GM18502 (cell line): ENCODE measurements around the gene GABRB3.
"Not testable (repeated sequence)": the region's sequence is repeated elsewhere in the genome, so short reads cannot be mapped to it uniquely, and the experiment has no call there.

Experiments
- ATAC-seq: cut with Tn5 transposase; IDR thresholded peaks from one replicate; pipeline ENCODE4 v1.9.1; 2021; ENCODE audit warnings: mild to moderate bottlenecking; ENCODE audit not compliant: unreplicated experiment, poor library complexity

GABRB3 gene

GRCh38 chr15:26738996-26739395 lies 33.9 kb downstream of the GABRB3 start:
- no peak for ATAC-seq

GRCh38 chr15:26736502-26737248 lies 36.2 kb downstream of the GABRB3 start:
- no peak for ATAC-seq

DNA sequence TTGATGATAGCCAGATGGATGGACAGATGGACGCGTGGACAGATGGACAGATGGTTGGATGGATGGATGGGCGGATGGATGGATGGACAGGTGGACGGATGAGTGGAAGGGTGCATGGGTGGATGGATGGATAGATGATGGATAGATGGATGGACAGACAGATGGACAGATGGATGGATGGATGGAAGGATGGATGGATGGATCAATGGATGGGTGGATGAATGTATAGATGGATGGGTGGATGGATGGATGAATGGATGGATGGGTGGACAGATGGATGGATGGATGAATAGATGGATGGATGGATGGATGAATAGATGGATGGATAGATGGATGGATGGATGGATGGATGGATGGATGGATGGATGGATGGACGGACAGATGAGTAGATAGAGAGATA lies 40.9 kb downstream of the GABRB3 start:
- ATAC-seq, result no peak

- ATAC-seq, result no peak
Measured at GRCh38 chr15:26729581-26729980, 43.3 kb downstream of the GABRB3 start.

DNA sequence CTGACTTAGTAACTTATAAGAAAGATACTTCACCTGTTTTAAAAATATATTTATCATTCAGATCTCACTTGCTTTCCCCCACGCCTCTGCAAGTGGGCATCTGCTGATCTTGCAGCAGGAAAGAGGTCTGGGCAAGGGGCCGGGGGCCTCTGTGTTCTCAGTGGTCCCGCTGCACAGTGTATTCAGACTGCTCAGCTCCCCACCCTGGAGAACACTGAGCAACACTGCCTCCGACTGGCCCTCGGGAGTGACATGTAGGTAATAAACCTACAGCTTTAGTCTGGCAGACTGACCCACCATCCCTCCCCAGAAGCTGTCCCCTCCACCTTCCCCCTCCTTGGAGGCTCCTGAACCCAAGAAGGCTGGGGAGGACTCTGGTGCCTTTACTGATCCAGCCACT lies 43.8 kb downstream of the GABRB3 start:
- no peak for ATAC-seq

- no peak for ATAC-seq
Measured at GRCh38 chr15:26724381-26725150, 48.3 kb downstream of the GABRB3 start.

- ATAC-seq, result no peak
Measured at GRCh38 chr15:26722621-26723160, 50.2 kb downstream of the GABRB3 start.

DNA sequence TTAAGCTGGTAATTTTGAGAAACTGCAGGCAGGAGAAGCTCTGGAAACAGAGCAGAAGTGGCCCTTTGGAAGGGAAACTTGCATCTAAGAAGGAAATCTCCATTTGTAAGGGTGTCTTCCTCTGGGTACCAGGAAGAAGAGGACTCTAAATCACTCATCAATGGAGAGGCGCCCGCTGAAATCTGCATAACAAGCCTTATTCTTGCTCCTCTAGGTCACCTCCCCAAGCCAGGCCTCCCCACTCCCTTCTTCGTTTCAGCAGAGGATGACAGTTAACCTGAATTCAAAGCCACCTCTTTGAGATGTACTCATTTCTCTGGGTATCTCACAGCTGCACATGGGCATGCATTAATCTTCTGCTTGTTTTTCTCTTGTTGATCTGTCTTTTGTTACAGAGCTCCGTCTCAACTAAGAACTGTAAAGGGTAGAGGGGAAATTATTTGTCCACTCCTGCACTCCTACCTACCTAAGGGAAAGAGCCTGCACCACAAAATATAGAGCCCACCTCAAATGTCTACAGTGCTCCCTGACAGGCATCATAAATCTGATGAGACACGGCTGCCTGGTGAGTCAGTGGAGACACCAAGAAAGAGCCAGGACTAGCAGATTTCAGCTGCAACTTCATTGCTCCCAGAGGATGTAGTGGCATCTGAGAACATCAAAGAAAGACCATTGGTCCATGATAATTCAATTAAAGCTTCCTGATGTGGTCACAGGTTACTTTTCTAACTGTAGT lies 51.5 kb downstream of the GABRB3 start:
- no peak for ATAC-seq

DNA sequence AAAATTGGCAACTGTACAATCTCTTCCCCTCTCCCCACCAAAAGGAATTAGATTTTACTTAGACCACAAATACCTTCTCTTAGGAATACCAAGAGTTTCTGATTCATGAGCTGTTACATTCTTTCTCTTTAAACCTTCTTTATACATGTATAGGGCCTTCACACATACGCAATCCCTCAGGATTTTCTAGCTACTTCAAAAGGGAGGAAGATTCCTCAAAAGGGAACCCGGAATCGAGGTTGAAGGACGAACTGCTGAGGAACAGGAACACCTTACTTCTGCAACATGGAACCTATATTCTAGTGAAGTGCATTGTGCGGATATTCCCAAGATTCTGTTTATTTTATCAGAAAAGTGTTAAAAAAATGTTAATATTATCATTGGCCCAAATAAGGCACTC lies 52.3 kb downstream of the GABRB3 start:
- ATAC-seq, result no peak

- ATAC-seq, result not testable (repeated sequence)
Measured at GRCh38 chr15:26719866-26720265, 53.0 kb downstream of the GABRB3 start.

DNA sequence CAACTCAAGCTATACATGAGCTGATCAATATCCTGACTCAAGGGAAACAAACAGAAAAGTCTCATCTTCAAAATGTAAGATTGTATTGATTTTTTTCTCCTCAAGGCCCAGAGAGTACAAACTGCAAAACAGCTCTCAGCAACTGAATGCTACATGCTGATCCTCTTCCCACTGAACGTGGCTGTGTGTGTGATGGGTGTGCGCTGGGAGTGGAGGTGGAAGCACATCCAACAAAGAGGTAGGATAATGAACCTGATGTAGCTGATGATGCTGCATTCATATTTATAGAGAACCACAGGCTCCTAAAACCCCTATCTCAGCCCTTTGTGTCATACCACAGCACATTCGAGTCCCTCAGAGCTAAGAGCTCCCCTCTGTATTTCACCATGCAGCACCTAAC lies 56.8 kb downstream of the GABRB3 start:
- no peak for ATAC-seq

DNA sequence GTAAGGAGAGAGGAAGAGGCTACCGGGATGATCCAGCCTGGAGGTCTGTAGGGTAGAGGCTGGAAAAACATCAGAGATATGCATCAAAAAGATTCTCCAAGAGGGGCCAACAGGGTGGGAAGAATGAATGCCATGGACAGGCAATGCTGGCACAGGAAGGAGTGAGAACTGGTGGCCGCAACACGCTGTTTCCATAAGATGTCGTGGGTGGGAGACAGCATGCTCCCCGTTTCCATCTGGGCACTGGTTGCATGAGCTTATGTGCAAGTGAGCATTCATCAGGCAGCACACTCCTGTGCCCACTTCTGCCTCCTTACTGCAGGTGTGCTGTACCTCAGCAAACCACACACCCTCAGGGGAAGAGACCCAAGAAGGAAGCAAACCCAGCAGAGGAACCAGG lies 59.4 kb downstream of the GABRB3 start:
- no peak for ATAC-seq

GRCh38 chr15:26712335-26712734 lies 60.5 kb downstream of the GABRB3 start:
- ATAC-seq, result no peak

GRCh38 chr15:26711445-26711844 lies 61.4 kb downstream of the GABRB3 start:
- ATAC-seq, result no peak

GRCh38 chr15:26702381-26702780 lies 70.5 kb downstream of the GABRB3 start:
- no peak for ATAC-seq

- no peak for ATAC-seq
Measured at GRCh38 chr15:26698555-26698954, 74.3 kb downstream of the GABRB3 start.

- no peak for ATAC-seq
Measured at GRCh38 chr15:26697913-26698312, 75.0 kb downstream of the GABRB3 start.

DNA sequence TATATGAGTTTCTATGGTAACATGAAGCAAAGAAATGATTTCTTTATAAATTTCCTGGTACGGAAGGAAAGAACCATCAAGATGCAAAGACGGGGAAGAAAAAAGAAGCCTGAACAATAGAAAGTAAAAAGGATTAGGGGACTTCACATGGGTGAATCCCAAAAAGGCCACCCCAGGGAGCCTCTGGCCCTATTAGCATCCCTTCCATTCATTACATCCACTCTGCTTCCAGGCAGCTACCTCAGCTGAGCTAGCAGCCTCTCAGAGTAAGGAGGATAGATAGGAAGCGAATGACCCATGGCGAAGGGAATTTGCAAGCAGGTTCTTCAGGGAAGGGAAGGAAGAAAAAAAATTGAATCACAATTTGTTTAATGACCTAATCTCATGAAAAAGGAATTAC lies 81.6 kb downstream of the GABRB3 start:
- ATAC-seq, result no peak

DNA sequence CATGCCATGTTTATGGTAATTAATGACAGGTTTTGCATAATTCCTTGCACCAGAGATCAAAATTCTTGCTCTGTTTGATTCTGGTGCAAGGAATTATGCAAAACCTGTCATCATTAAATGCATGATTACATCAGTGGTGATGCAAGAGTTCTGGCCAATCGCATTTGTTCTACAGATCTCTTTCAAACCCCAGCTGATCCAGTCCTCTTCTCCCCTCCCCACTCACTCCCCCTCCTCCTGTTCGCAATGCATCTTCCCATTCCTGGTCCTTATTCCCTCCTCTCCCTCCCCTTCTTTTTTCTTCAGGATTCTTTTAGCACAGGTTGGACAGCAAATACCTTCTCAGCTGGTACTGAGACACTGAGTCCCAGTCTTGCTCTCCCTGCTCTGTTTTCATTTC lies 82.1 kb downstream of the GABRB3 start:
- no peak for ATAC-seq

DNA sequence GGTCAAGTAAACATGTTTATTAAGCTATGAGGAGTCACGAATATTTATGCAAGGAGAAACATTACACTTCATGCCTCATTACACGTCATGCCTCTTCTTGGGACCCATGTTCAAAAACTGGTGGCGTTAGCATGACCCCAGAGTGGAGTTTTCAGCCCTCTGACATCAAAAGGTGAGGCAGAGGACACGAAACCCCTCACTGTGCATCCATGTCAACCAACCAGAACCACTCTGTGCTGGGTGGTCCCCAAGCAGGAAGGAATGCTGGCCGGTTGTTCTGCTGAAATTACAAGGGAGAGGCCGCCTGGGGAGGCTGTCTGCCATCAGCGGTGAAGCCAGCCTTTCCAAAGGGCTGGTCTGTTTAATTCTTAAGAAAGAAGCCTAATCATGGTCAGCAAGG lies 83.4 kb downstream of the GABRB3 start:
- no peak for ATAC-seq
